H1 (cell line): Measurements from ENCODE around the gene CUL1. TPM values are rescaled to one million over a fixed set of nuclear protein-coding genes. Genes with fewer than 3 reads are reported as not detected.

Experiments
- CTCF ChIA-PET: fragments of 300-600 bp; sonication (Branson Sonifier 250); formaldehyde crosslinking; loops from one replicate; lab custom pipeline; 2021; ENCODE audit not compliant: partially characterized antibody; lab: Charles Lee
- POLR2A ChIA-PET: fragments of 300-600 bp; sonication (Branson Sonifier 250); formaldehyde crosslinking; loops from one replicate; lab custom pipeline; 2021; ENCODE audit warnings: inconsistent platforms; ENCODE audit not compliant: partially characterized antibody; lab: Charles Lee
- DNase-seq, 2 experiments: peaks; one replicate each; pipeline versions ENCODE4 v3.0.0 to v3.0.0-alpha.2; 2010 to 2022; ENCODE audit warnings: low spot score in 2 of 2, low read depth in 1 of 2, mixed read lengths in 1 of 2
- FAIRE-seq: peaks from 2 replicates; lab custom pipeline; 2011; peaks lifted over from hg19 to GRCh38; lab: Jason Lieb, UNC
- H2AFZ ChIP-seq: 2 replicates; pipeline ENCODE4 v1.8.1; 2012; ENCODE audit warnings: low read length, inconsistent platforms
- H2AK5ac ChIP-seq: 2 replicates; pipeline ENCODE4 v1.6.1; 2013; ENCODE audit warnings: low read depth, low read length
- H2BK120ac ChIP-seq: replicated peaks from 2 replicates; pipeline ENCODE3; 2013; ENCODE audit warnings: low read depth, low read length, inconsistent platforms
- H2BK12ac ChIP-seq: 2 replicates; pipeline ENCODE4 v1.6.1; 2013; ENCODE audit warnings: low read depth, low read length
- H2BK15ac ChIP-seq: 2 replicates; pipeline ENCODE4 v1.6.1; 2013; ENCODE audit warnings: low read length
- H2BK20ac ChIP-seq: 2 replicates; pipeline ENCODE4 v1.6.1; 2013; ENCODE audit warnings: low read length
- H2BK5ac ChIP-seq: 2 replicates; pipeline ENCODE4 v1.6.1; 2013; ENCODE audit warnings: low read depth, low read length
- H3K14ac ChIP-seq: 2 replicates; pipeline ENCODE4 v1.6.1; 2013; ENCODE audit warnings: inconsistent platforms; ENCODE audit not compliant: insufficient read length
- H3K18ac ChIP-seq: 2 replicates; pipeline ENCODE4 v1.6.1; 2013; ENCODE audit warnings: low read length; ENCODE audit errors: extremely low read depth
- H3K23ac ChIP-seq: 2 replicates; pipeline ENCODE4 v1.6.1; 2013; ENCODE audit warnings: inconsistent platforms; ENCODE audit not compliant: insufficient read length
- H3K23me2 ChIP-seq: 2 replicates; pipeline ENCODE4 v1.6.1; 2013; ENCODE audit warnings: low read depth, low read length
- H3K27ac ChIP-seq: 2 replicates; pipeline ENCODE4 v1.6.1; 2011; ENCODE audit warnings: low read depth, low read length, inconsistent platforms
- H3K27me3 ChIP-seq, 4 experiments: replicated peaks in 1 of 4; 1 replicate in 1 of 4; 2 replicates in 3 of 4; pipeline versions ENCODE4 v1.6.1 to v1.8.1; 2011 to 2013; ENCODE audit warnings: low read length in 3 of 4, mild to moderate bottlenecking in 3 of 4, inconsistent platforms in 2 of 4, mixed read lengths in 2 of 4, moderate library complexity in 1 of 4; ENCODE audit not compliant: control insufficient read depth in 3 of 4, insufficient read depth in 3 of 4; ENCODE audit errors: extremely low read depth in 1 of 4
- H3K36me3 ChIP-seq, 4 experiments: 2 replicates each; pipeline versions ENCODE4 v1.6.1 to v1.8.1; 2011 to 2013; ENCODE audit warnings: mild to moderate bottlenecking in 4 of 4, low read length in 3 of 4, moderate library complexity in 2 of 4, control low read depth in 1 of 4, inconsistent platforms in 1 of 4; ENCODE audit not compliant: insufficient read depth in 4 of 4, control insufficient read depth in 2 of 4
- H3K4ac ChIP-seq: replicated peaks from 2 replicates; pipeline ENCODE3; 2013; ENCODE audit warnings: low read length, low read depth, mixed read lengths, inconsistent platforms; ENCODE audit not compliant: insufficient read length
- H3K4me1 ChIP-seq, 4 experiments: replicated peaks in 1 of 4; 1 replicate in 1 of 4; 2 replicates in 3 of 4; pipeline versions ENCODE4 v1.6.1 to v1.8.1; 2011 to 2013; ENCODE audit warnings: low read length in 3 of 4, inconsistent platforms in 2 of 4, mixed read lengths in 1 of 4; ENCODE audit not compliant: insufficient read depth in 4 of 4, control insufficient read depth in 3 of 4
- H3K4me2 ChIP-seq, 2 experiments: 2 replicates each; pipeline versions ENCODE4 v1.6.1 to v1.8.1; 2011 to 2013; ENCODE audit warnings: low read depth in 2 of 2, low read length in 2 of 2, control low read depth in 1 of 2, inconsistent platforms in 1 of 2, mild to moderate bottlenecking in 1 of 2; ENCODE audit not compliant: insufficient read depth in 1 of 2
- H3K4me3 ChIP-seq, 4 experiments: fragments of 200-600, 300-600 bp in 1 of 4; sonication (generic), shearing (Covaris generic), sonication (Bioruptor Twin) in 1 of 4; 2 replicates each; pipeline versions ENCODE4 v1.5.1 to v1.8.1; 2011 to 2016; ENCODE audit warnings: low read length in 4 of 4, low read depth in 3 of 4, control low read depth in 2 of 4, inconsistent platforms in 2 of 4, mild to moderate bottlenecking in 2 of 4, mixed read lengths in 1 of 4, moderate library complexity in 1 of 4; ENCODE audit not compliant: insufficient read depth in 2 of 4; ENCODE audit errors: extremely low read depth in 1 of 4
- H3K56ac ChIP-seq: replicated peaks from 2 replicates; pipeline ENCODE3; 2013; ENCODE audit warnings: low read depth, mild to moderate bottlenecking, mixed read lengths, low read length, inconsistent platforms; ENCODE audit not compliant: insufficient read length
- H3K79me1 ChIP-seq: 2 replicates; pipeline ENCODE4 v1.6.1; 2013; ENCODE audit warnings: low read depth, low read length, control low read depth
- H3K79me2 ChIP-seq, 2 experiments: 2 replicates each; pipeline versions ENCODE4 v1.6.1 to v1.8.1; 2012 to 2013; ENCODE audit warnings: low read length in 2 of 2, mild to moderate bottlenecking in 2 of 2, inconsistent platforms in 1 of 2; ENCODE audit not compliant: insufficient read depth in 2 of 2, control insufficient read depth in 1 of 2
- H3K9ac ChIP-seq, 4 experiments: replicated peaks in 1 of 4; 1 replicate in 1 of 4; 2 replicates in 3 of 4; pipeline versions ENCODE4 v1.6.1 to v1.8.1; 2011 to 2013; ENCODE audit warnings: low read depth in 3 of 4, low read length in 3 of 4, control low read depth in 2 of 4, mild to moderate bottlenecking in 2 of 4, moderate library complexity in 2 of 4, inconsistent platforms in 1 of 4; ENCODE audit errors: extremely low read depth in 1 of 4
- H3K9me3 ChIP-seq, 2 experiments: 2 replicates each; pipeline versions ENCODE4 v1.6.1 to v1.8.1; 2012 to 2013; ENCODE audit warnings: mild to moderate bottlenecking in 2 of 2, moderate library complexity in 2 of 2, control low read depth in 1 of 2, inconsistent platforms in 1 of 2, low read depth in 1 of 2, low read length in 1 of 2, mixed read lengths in 1 of 2; ENCODE audit not compliant: insufficient read depth in 2 of 2
- H4K20me1 ChIP-seq, 2 experiments: replicated peaks in 1 of 2; 2 replicates each; pipeline versions ENCODE3 to v1.8.1; 2011 to 2013; ENCODE audit warnings: inconsistent platforms in 2 of 2, low read length in 2 of 2, mild to moderate bottlenecking in 1 of 2; ENCODE audit not compliant: insufficient read depth in 2 of 2, control insufficient read depth in 1 of 2
- H4K5ac ChIP-seq: 2 replicates; pipeline ENCODE4 v1.6.1; 2013; ENCODE audit warnings: low read length, low read depth, mixed read lengths, inconsistent platforms; ENCODE audit not compliant: insufficient read length
- H4K8ac ChIP-seq: 2 replicates; pipeline ENCODE4 v1.8.0; 2013; ENCODE audit warnings: mild to moderate bottlenecking, moderate library complexity, low read length, inconsistent platforms; ENCODE audit not compliant: insufficient read depth; ENCODE audit errors: extremely low read depth
- H4K91ac ChIP-seq: replicated peaks from 2 replicates; pipeline ENCODE3; 2013; ENCODE audit warnings: low read length, mixed read lengths, inconsistent platforms; ENCODE audit not compliant: insufficient read length
- HDAC6 ChIP-seq: IDR thresholded peaks from one replicate; pipeline ENCODE4 v1.7.1; 2012; ENCODE audit warnings: low read depth, mild to moderate bottlenecking, inconsistent platforms, low read length, moderate library complexity
- JUN ChIP-seq: IDR thresholded peaks from 2 replicates; pipeline ENCODE4 v1.6.1; 2011; ENCODE audit warnings: low read depth, mild to moderate bottlenecking, improper control_type of control experiment, low read length
- RFX5 ChIP-seq: IDR thresholded peaks from 2 replicates; pipeline ENCODE4 v1.6.1; 2011; ENCODE audit warnings: low read depth, low read length, improper control_type of control experiment, borderline replicate concordance
- WGBS, 2 experiments: shearing (Covaris generic) in 1 of 2; methylation state at CpG; one replicate each; pipeline versions ENCODE4 v1.1.6 to v1.1.7; 2013 to 2015; ENCODE audit warnings: low lambda C conversion rate in 2 of 2, mixed read lengths in 2 of 2, inconsistent platforms in 1 of 2, low coverage in 1 of 2, missing lambda C conversion rate in 1 of 2; ENCODE audit not compliant: insufficient replicate concordance in 2 of 2, insufficient coverage in 1 of 2, insufficient read length in 1 of 2; ENCODE audit errors: extremely low coverage in 1 of 2, missing lambda C conversion rate in 1 of 2; 5-methylcytosine and 5-hydroxymethylcytosine counted together
- polyA plus RNA-seq, 7 experiments: library from polyadenylated mRNA; depleted of rRNA in 3 of 7; stranded (reverse) in 5 of 7; unstranded in 2 of 7; fragments of >200 nt in 5 of 7; fragments of 200-250 nt in 2 of 7; gene quantifications; 1 replicate in 5 of 7; 2 replicates in 1 of 7; 4 replicates in 1 of 7; pipeline versions ENCODE4 v1.2.1 to v1.2.3, GENCODE V29; 2011 to 2013; ENCODE audit warnings: missing spikeins in 2 of 7, mixed read lengths in 2 of 7
- total RNA-seq: library from RNA; stranded (reverse); fragmentation: NEBNext Ultra II Directional; extraction: Animal tissue kit (Norgen Biotek cat#: 25700); gene quantifications from 2 replicates; pipeline ENCODE4 v1.2.1, GENCODE V29; 2021

Gene CUL1
- total and polyA plus RNA-seq, 2 of the 8 experiments (the other 6 are each of a cell fraction or from before 2014, with no cell fraction given) = 33.0 to 77.3 TPM

DNA sequence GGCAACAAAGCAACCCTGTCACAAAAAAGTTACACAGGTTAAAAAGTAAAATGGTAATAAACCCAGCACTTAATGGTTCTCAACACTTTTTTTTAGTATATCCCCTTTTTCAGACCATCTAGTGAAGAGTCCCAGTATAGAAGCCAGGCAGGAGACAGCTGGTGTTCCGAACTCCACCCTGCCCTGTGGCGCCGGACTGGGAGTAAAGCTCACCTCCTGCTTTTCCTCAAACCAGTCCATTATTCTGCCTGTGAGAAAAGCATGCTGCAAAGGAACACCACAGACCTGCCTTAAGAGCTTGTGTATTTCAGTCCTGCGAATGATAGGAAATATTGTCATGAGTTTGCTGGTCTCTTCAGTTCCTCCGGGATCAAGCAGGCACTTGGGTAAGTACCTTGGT is 104.4 kb downstream of the CUL1 start:
- FAIRE-seq = no peak
- WGBS, 2 experiments = 91% methylated on average over 5 of the region's 5 CpGs; no CpG with 5 or more reads in 1 of the 2 experiments
- no peaks in the 10 kb centered on the region for H3K79me1 ChIP-seq
- no peak for TF ChIP-seq JUN
- no peak for TF ChIP-seq HDAC6
- TF ChIP-seq RFX5 = no peak

More for the DNA sequence above, 104.4 kb downstream of the CUL1 start:
- ChIA-PET POLR2A (interaction anchor here (0.9 kb wide), 1 partner anchor 103 kb away, joined by 4 read pairs; no protein-coding TSS in a partner anchor), CTCF (interaction anchor here (1.2 kb wide), 1 partner anchor 10 kb away, joined by 3 read pairs; no protein-coding TSS in a partner anchor)
- no peak overlapping the region for H3K27ac ChIP-seq
- no peak overlapping the region for H3K9ac ChIP-seq
- no peak overlapping the region for H2BK5ac ChIP-seq
- no peak for DNase-seq
- no peak overlapping the region for H4K8ac ChIP-seq
- no peak overlapping the region for H3K4me2 ChIP-seq
- no peak overlapping the region for H3K4me3 ChIP-seq
- H2BK15ac ChIP-seq = no peak overlapping the region
- no peak overlapping the region for H3K18ac ChIP-seq
- no peak overlapping the region for H2AFZ ChIP-seq
- H3K4ac ChIP-seq = no peak overlapping the region
- no peak overlapping the region for H4K5ac ChIP-seq
- no peak overlapping the region for H3K14ac ChIP-seq
- no peak overlapping the region for H2BK120ac ChIP-seq
- no peak overlapping the region for H3K56ac ChIP-seq
- H3K23ac ChIP-seq = no peak overlapping the region
- H4K91ac ChIP-seq = no peak overlapping the region
- no peaks in the 10 kb centered on the region for H3K27me3 ChIP-seq
- H2BK12ac ChIP-seq = no peak overlapping the region
- H3K36me3 ChIP-seq = peaks cover 2 to 50% (median 33%) of the 10 kb centered on the region in 4 experiments; a peak in 7 of 8 replicates
- no peaks in the 10 kb centered on the region for H3K23me2 ChIP-seq
- H2BK20ac ChIP-seq = no peak overlapping the region
- H4K20me1 ChIP-seq = peaks cover 0 to 2% of the 10 kb centered on the region in 2 experiments
- peaks cover 0 to 9% (median 7%) of the 10 kb centered on the region in 4 experiments; a peak in 6 of 7 replicates for H3K4me1 ChIP-seq
- H2AK5ac ChIP-seq = no peak overlapping the region
- peaks cover 0 to 3% of the 10 kb centered on the region in 2 experiments; a peak in 1 of 4 replicates for H3K9me3 ChIP-seq
- no peaks in the 10 kb centered on the region for H3K79me2 ChIP-seq
